Neural cell (in vitro differentiated cells): ENCODE measurements around the gene USP37.

ENCODE experiments used
- EP300 ChIP-seq: fragments of 450-650 bp; conservative IDR thresholded peaks from 2 replicates; pipeline ENCODE4 v1.6.1; 2014; ENCODE audit warnings: antibody characterized with exemption, mild to moderate bottlenecking, moderate library complexity; ENCODE audit not compliant: poor library complexity, severe bottlenecking
- EZH2 ChIP-seq: fragments of 200-600, 300-800 bp; shearing (Covaris generic), sonication (generic); IDR thresholded peaks from 2 replicates; pipeline ENCODE4 v1.6.1; 2014; ENCODE audit warnings: antibody characterized with exemption, low read length, borderline replicate concordance, mild to moderate bottlenecking; ENCODE audit not compliant: insufficient read depth, poor library complexity, severe bottlenecking
- POLR2AphosphoS5 ChIP-seq: IDR thresholded peaks from 2 replicates; pipeline ENCODE4 v1.6.1; 2012
- RAD21 ChIP-seq: fragments of 450-650 bp; conservative IDR thresholded peaks from 2 replicates; pipeline ENCODE4 v1.6.1; 2014; ENCODE audit warnings: antibody characterized with exemption, mild to moderate bottlenecking, moderate library complexity
- SMC3 ChIP-seq: fragments of 450-650 bp; conservative IDR thresholded peaks from 2 replicates; pipeline ENCODE4 v1.6.1; 2014; ENCODE audit warnings: antibody characterized with exemption, mild to moderate bottlenecking, moderate library complexity; ENCODE audit not compliant: poor library complexity
- TAF1 ChIP-seq: IDR thresholded peaks from 2 replicates; pipeline ENCODE4 v1.6.1; 2012; ENCODE audit warnings: low read depth
- TF ChIP-seq, protein P1 (sequence below): fragments of 450-650 bp; IDR thresholded peaks from 2 replicates; pipeline ENCODE4 v1.5.1; 2014; ENCODE audit warnings: antibody characterized with exemption, mild to moderate bottlenecking, moderate library complexity; ENCODE audit not compliant: poor library complexity, severe bottlenecking

DNA sequence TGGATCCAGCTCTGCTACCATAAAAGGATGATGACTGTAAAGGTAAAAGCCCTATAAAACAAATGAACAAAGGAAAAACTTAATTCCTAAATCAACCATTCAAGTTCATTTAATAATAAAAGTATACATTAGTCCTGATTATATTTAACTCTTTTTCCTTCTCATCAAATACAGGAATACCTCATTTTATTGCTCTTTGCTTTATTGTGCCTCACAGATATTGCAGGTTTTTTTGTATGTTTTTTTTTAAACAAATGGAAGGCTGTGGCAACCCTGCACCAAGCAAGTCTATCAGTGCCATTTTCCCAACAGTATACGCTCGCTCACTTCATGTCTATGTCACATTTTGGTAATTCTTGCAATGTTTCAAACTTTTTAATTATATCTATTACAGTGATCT, 38.2 kb downstream of the USP37 start:
- TF ChIP-seq, protein P1, sequence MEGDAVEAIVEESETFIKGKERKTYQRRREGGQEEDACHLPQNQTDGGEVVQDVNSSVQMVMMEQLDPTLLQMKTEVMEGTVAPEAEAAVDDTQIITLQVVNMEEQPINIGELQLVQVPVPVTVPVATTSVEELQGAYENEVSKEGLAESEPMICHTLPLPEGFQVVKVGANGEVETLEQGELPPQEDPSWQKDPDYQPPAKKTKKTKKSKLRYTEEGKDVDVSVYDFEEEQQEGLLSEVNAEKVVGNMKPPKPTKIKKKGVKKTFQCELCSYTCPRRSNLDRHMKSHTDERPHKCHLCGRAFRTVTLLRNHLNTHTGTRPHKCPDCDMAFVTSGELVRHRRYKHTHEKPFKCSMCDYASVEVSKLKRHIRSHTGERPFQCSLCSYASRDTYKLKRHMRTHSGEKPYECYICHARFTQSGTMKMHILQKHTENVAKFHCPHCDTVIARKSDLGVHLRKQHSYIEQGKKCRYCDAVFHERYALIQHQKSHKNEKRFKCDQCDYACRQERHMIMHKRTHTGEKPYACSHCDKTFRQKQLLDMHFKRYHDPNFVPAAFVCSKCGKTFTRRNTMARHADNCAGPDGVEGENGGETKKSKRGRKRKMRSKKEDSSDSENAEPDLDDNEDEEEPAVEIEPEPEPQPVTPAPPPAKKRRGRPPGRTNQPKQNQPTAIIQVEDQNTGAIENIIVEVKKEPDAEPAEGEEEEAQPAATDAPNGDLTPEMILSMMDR, result no peak
- TF ChIP-seq RAD21, result no peak
- no peak for TF ChIP-seq POLR2AphosphoS5
- TF ChIP-seq SMC3, result no peak
- TF ChIP-seq EZH2, result no peak
- TF ChIP-seq TAF1, result no peak
- no peak for TF ChIP-seq EP300
